HCT116 (cell line): ENCODE measurements around the gene CPNE4. TPM values are rescaled to one million over a fixed set of nuclear protein-coding genes. Genes with fewer than 3 reads are reported as not detected.

Experiments
- ATAC-seq: fragments of 200-7000 bp; cut with Tn5 transposase; 2 replicates; pipeline ENCODE4 v1.9.1; 2020; ENCODE audit warnings: mild to moderate bottlenecking, moderate library complexity
- BruUV-seq: library from RNA; stranded (reverse); fragments of 400-500 nt; replicated peaks from 2 replicates; lab custom pipeline; 2021; lab: Mats Ljungman, UMichigan
- CTCF ChIA-PET: fragments of 300-600 bp; sonication (Branson Sonifier 250); formaldehyde crosslinking; loops from one replicate; lab custom pipeline; 2021; ENCODE audit warnings: antibody characterized with exemption; lab: Charles Lee
- POLR2A ChIA-PET: fragments of 300-600, 350-600 bp; sonication (Branson Sonifier 250); formaldehyde crosslinking; loops from one replicate; lab custom pipeline; 2021; ENCODE audit warnings: antibody characterized with exemption; lab: Charles Lee
- RAD21 ChIA-PET, 2 experiments: fragments of 300-600 bp; sonication (Branson Sonifier 250); formaldehyde crosslinking; loops; one replicate each; lab custom pipeline; 2023; ENCODE audit warnings: low total read pairs in 2 of 2; ENCODE audit not compliant: uncharacterized antibody in 2 of 2, unreplicated experiment in 2 of 2, low non-redundant PET in 1 of 2; lab: Charles Lee
- DNase-seq: peaks from one replicate; pipeline ENCODE4 v3.0.0-alpha.2; 2010; ENCODE audit warnings: low read depth, low spot score
- H2AFZ ChIP-seq: fragments of 200-600 bp; shearing (Covaris generic), sonication (generic); 2 replicates; pipeline ENCODE4 v1.6.1; 2017; ENCODE audit warnings: low read depth, mixed run types, mixed read lengths, antibody characterized with exemption, low read length; ENCODE audit not compliant: poor library complexity, severe bottlenecking
- H3K27ac ChIP-seq: 2 replicates; pipeline ENCODE4 v1.5.1; 2012; ENCODE audit warnings: low read depth, low read length
- H3K27me3 ChIP-seq: fragments of 200-600 bp; sonication (generic); 2 replicates; pipeline ENCODE4 v1.6.1; 2016; ENCODE audit warnings: mixed run types, low read length, mixed read lengths; ENCODE audit not compliant: insufficient read depth
- H3K36me3 ChIP-seq, 2 experiments: fragments of 200-500 bp in 1 of 2; fragments of 200-600 bp in 1 of 2; sonication (Bioruptor generic) in 1 of 2; sonication (generic) in 1 of 2; 2 replicates each; pipeline versions ENCODE4 v1.5.1 to v1.6.1; 2014 to 2016; ENCODE audit warnings: low read length in 2 of 2, inconsistent platforms in 1 of 2, mixed read lengths in 1 of 2, mixed run types in 1 of 2; ENCODE audit not compliant: insufficient read depth in 2 of 2, control insufficient read depth in 1 of 2
- H3K4me1 ChIP-seq, 2 experiments: fragments of 200-600 bp in 1 of 2; sonication (generic) in 1 of 2; 2 replicates each; pipeline versions ENCODE4 v1.5.1 to v1.6.1; 2012 to 2017; ENCODE audit warnings: low read length in 2 of 2, inconsistent platforms in 1 of 2, mild to moderate bottlenecking in 1 of 2, mixed read lengths in 1 of 2, mixed run types in 1 of 2, moderate library complexity in 1 of 2; ENCODE audit not compliant: insufficient read depth in 2 of 2, control insufficient read depth in 1 of 2
- H3K4me2 ChIP-seq: fragments of 200-600 bp; sonication (generic); 2 replicates; pipeline ENCODE4 v1.6.1; 2017; ENCODE audit warnings: mixed run types, low read length, mixed read lengths
- H3K4me3 ChIP-seq, 2 experiments: fragments of 200-600 bp in 1 of 2; sonication (generic) in 1 of 2; replicated peaks in 1 of 2; 2 replicates each; pipeline ENCODE4 v1.5.1; 2011 to 2016; ENCODE audit warnings: low read length in 2 of 2, control low read depth in 1 of 2, low read depth in 1 of 2, mild to moderate bottlenecking in 1 of 2, mixed read lengths in 1 of 2, mixed run types in 1 of 2
- H3K79me2 ChIP-seq: fragments of 200-600 bp; sonication (generic); 2 replicates; pipeline ENCODE4 v1.6.1; 2017; ENCODE audit warnings: mild to moderate bottlenecking, mixed run types, low read length, moderate library complexity, mixed read lengths; ENCODE audit not compliant: insufficient read depth
- H3K9ac ChIP-seq: fragments of 200-600 bp; sonication (generic); 2 replicates; pipeline ENCODE4 v1.6.1; 2016; ENCODE audit warnings: low read length, mixed read lengths
- H3K9me2 ChIP-seq: fragments of 200-600 bp; sonication (generic), shearing (Covaris generic); 2 replicates; pipeline ENCODE4 v1.6.1; 2017; ENCODE audit warnings: mixed run types, mild to moderate bottlenecking, moderate library complexity; ENCODE audit not compliant: insufficient read depth
- H3K9me3 ChIP-seq, 2 experiments: fragments of 200-500 bp in 1 of 2; fragments of 200-600 bp in 1 of 2; sonication (Bioruptor generic) in 1 of 2; sonication (generic) in 1 of 2; 2 replicates each; pipeline ENCODE4 v1.6.1; 2014 to 2017; ENCODE audit warnings: low read length in 2 of 2, mixed read lengths in 2 of 2, inconsistent platforms in 1 of 2, low read depth in 1 of 2, mild to moderate bottlenecking in 1 of 2, mixed run types in 1 of 2, moderate library complexity in 1 of 2; ENCODE audit not compliant: control insufficient read depth in 1 of 2, insufficient read depth in 1 of 2
- H4K20me1 ChIP-seq: fragments of 200-600 bp; sonication (generic), shearing (Covaris generic); 2 replicates; pipeline ENCODE4 v1.6.1; 2017; ENCODE audit warnings: mixed run types, mild to moderate bottlenecking, moderate library complexity; ENCODE audit not compliant: insufficient read depth
- ATF3 ChIP-seq: IDR thresholded peaks from 2 replicates; pipeline ENCODE4 v1.6.1; 2012
- ELF1 ChIP-seq: IDR thresholded peaks from 2 replicates; pipeline ENCODE4 v1.6.1; 2012; ENCODE audit warnings: low read depth, borderline replicate concordance
- EZH2 ChIP-seq: fragments of 200-600 bp; sonication (generic); IDR thresholded peaks from 2 replicates; pipeline ENCODE4 v1.6.1; 2017; ENCODE audit warnings: antibody characterized with exemption, mixed run types
- EZH2phosphoT487 ChIP-seq: fragments of 200-600 bp; IDR thresholded peaks from 2 replicates; pipeline ENCODE4 v1.6.1; 2018; ENCODE audit warnings: antibody characterized with exemption, borderline replicate concordance
- FOSL1 ChIP-seq: IDR thresholded peaks from 2 replicates; pipeline ENCODE4 v1.6.1; 2012; ENCODE audit warnings: low read depth
- JUND ChIP-seq: IDR thresholded peaks from 2 replicates; pipeline ENCODE4 v1.6.1; 2012
- MAX ChIP-seq: IDR thresholded peaks from 2 replicates; pipeline ENCODE4 v1.6.1; 2012
- POLR2A ChIP-seq: IDR thresholded peaks from 2 replicates; pipeline ENCODE4 v1.7.0; 2011; ENCODE audit warnings: borderline replicate concordance; ENCODE audit not compliant: insufficient read depth, insufficient read length; ENCODE audit errors: extremely low read depth
- POLR2AphosphoS5 ChIP-seq: IDR thresholded peaks from 2 replicates; pipeline ENCODE4 v1.6.1; 2011; ENCODE audit warnings: mild to moderate bottlenecking, low read depth, low read length, moderate library complexity
- RAD21 ChIP-seq: IDR thresholded peaks from 2 replicates; pipeline ENCODE4 v1.6.1; 2012; ENCODE audit warnings: low read depth, mild to moderate bottlenecking
- SIN3A ChIP-seq: IDR thresholded peaks from 2 replicates; pipeline ENCODE4 v1.6.1; 2012; ENCODE audit warnings: low read depth
- SP1 ChIP-seq: IDR thresholded peaks from 2 replicates; pipeline ENCODE4 v1.6.1; 2012; ENCODE audit warnings: low read depth
- SRF ChIP-seq: IDR thresholded peaks from 2 replicates; pipeline ENCODE4 v1.6.1; 2012; ENCODE audit warnings: low read depth
- TCF7L2 ChIP-seq: IDR thresholded peaks from 2 replicates; pipeline ENCODE4 v1.7.0; 2011; ENCODE audit warnings: borderline replicate concordance, inconsistent platforms; ENCODE audit not compliant: insufficient read depth, insufficient read length; ENCODE audit errors: extremely low read depth
- ZNF274 ChIP-seq: fragments of 200-500 bp; sonication (Bioruptor generic); IDR thresholded peaks from 2 replicates; pipeline ENCODE4 v1.6.1; 2014; ENCODE audit warnings: mild to moderate bottlenecking, low read depth, low read length, inconsistent platforms
- intact Hi-C: fragments of 100-400 bp; cut with micrococcal nuclease; formaldehyde crosslinking; loops from 2 replicates; pipeline ENCODE4 v1.10.0; 2022
- total RNA-seq: library from RNA; stranded (reverse); gene quantifications from one replicate; pipeline ENCODE4 v1.2.1, GENCODE V29; 2021; ENCODE audit not compliant: unreplicated experiment

CPNE4 gene
- total RNA-seq, 1 experiment from 2014 or later = not detected

GRCh38 chr3:131995891-131996290, 38.9 kb downstream of the CPNE4 start:
- no peak overlapping the region for H3K4me2 ChIP-seq
- RAD21 ChIA-PET = no interaction called here
- no peak overlapping the region for H3K4me3 ChIP-seq
- H3K36me3 ChIP-seq = no peaks in the 10 kb centered on the region
- DNase-seq (no peak), ATAC-seq (no peak)
- no peak overlapping the region for H3K27ac ChIP-seq
- H3K9me3 ChIP-seq = no peaks in the 10 kb centered on the region
- TF ChIP-seq EZH2phosphoT487 = no peak
- no peak for TF ChIP-seq MAX
- TF ChIP-seq ZNF274 = no peak
- TF ChIP-seq RAD21 = no peak
- no peak for TF ChIP-seq POLR2A
- TF ChIP-seq FOSL1 = no peak
- no peak for TF ChIP-seq POLR2AphosphoS5
- no peak for TF ChIP-seq TCF7L2
- no peak for TF ChIP-seq ELF1
- no peak for TF ChIP-seq ATF3
- no peak for TF ChIP-seq JUND
- no peak for TF ChIP-seq SP1
- no peak for TF ChIP-seq EZH2
- no peak for TF ChIP-seq SRF
- TF ChIP-seq SIN3A = no peak
- H3K4me1 ChIP-seq = no peaks in the 10 kb centered on the region
- BruUV-seq = no TSS peak
- CTCF ChIA-PET = no interaction called here
- H2AFZ ChIP-seq = no peak overlapping the region
- no peaks in the 10 kb centered on the region for H3K79me2 ChIP-seq
- POLR2A ChIA-PET = no interaction called here
- H3K27me3 ChIP-seq = peaks cover 4% of the 10 kb centered on the region; the same call in 1 of the 2 replicates
- intact Hi-C loops = no loop called here
- no peak overlapping the region for H3K9ac ChIP-seq
- H3K9me2 ChIP-seq = no peaks in the 10 kb centered on the region
- H4K20me1 ChIP-seq = no peaks in the 10 kb centered on the region
